Measurements from ENCODE around the gene UXS1.

Gene UXS1

GRCh38 chr2:106099691-106100090 lies 94.4 kb downstream of the UXS1 start:
- Histone ChIP-seq H3K27me3 (ENCODE audit: insufficient read depth, low read length) (no peaks in the 10 kb centered on the region), H3K4ac (ENCODE audit: low read depth, low read length) (no peak overlapping the region), H3K4me1 (ENCODE audit: control insufficient read depth in 1 of 2, insufficient read depth in 2 of 2, low read length in 2 of 2) (no peaks in the 10 kb centered on the region), H3K4me3 (ENCODE audit: low read depth, low read length) (no peak overlapping the region), H4K91ac (ENCODE audit: low read depth, low read length) (no peak overlapping the region), H3K36me3 (ENCODE audit: control insufficient read depth in 1 of 2, insufficient read depth in 2 of 2, low read length in 2 of 2) (peaks cover 27 to 41% of the 10 kb centered on the region in 2 experiments), H3K23ac (ENCODE audit: low read length) (no peak overlapping the region), H3K9ac (ENCODE audit: low read length) (no peak overlapping the region), H3K4me2 (ENCODE audit: low read length) (no peak overlapping the region), H2AFZ (ENCODE audit: insufficient read depth, low read length, poor library complexity) (no peak overlapping the region), H4K12ac (ENCODE audit: low read depth, low read length) (no peak overlapping the region), H2BK5ac (ENCODE audit: low read depth, low read length, poor library complexity) (no peak overlapping the region), H2BK120ac (ENCODE audit: insufficient read depth, low read length, poor library complexity) (no peak overlapping the region), H3K9me3 (ENCODE audit: insufficient read depth, low read depth, low read length) (no peaks in the 10 kb centered on the region), H3K18ac (ENCODE audit: low read length) (no peak overlapping the region), H2BK12ac (ENCODE audit: low read length) (no peak overlapping the region), H3K27ac (ENCODE audit: low read depth, low read length) (no peak overlapping the region), H2AK5ac (ENCODE audit: low read length) (no peak overlapping the region), H3K14ac (ENCODE audit: low read length) (no peak overlapping the region), H4K8ac (ENCODE audit: low read depth, low read length) (no peak overlapping the region), H3K79me1 (ENCODE audit: low read length) (no peaks in the 10 kb centered on the region), H3K79me2 (ENCODE audit: control insufficient read depth, insufficient read depth, low read length, poor library complexity) (no peaks in the 10 kb centered on the region)
- DNase-seq: peak; percentile 80 to 93
- WGBS (ENCODE audit: extremely low coverage, insufficient coverage, insufficient read length): no CpG with 5 or more reads among the region's 5 CpGs

DNA sequence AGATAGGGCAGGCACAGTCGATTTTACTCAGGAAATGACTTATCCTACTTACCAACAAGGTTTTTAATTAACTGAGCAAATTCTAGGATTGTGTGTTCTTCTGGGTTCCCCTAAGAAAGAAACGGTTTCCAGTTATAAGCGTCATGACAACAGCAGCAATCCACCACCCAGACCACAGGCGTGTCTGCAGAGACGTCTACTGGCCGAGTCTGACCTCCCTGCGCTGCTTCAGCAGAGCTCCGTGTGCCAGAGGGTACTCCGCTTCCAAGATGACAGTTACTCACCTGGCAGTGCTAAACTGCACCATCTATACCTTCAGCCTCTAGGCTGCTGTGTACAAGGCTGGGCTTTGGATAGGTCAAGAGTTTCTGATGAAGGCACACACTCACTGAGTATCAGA lies 95.4 kb downstream of the UXS1 start:
- peaks cover 1% of the 10 kb centered on the region for H3K9me3 ChIP-seq (ENCODE audit: insufficient read depth, low read depth, low read length)
- no CpG with 5 or more reads among the region's 9 CpGs for WGBS (ENCODE audit: extremely low coverage, insufficient coverage, insufficient read length)
- H3K79me2 ChIP-seq (ENCODE audit: control insufficient read depth, insufficient read depth, low read length, poor library complexity): no peaks in the 10 kb centered on the region
- H2BK12ac ChIP-seq (ENCODE audit: low read length): no peak overlapping the region
- peaks cover 30 to 47% of the 10 kb centered on the region in 2 experiments for H3K36me3 ChIP-seq (ENCODE audit: control insufficient read depth in 1 of 2, insufficient read depth in 2 of 2, low read length in 2 of 2)
- H4K8ac ChIP-seq (ENCODE audit: low read depth, low read length): no peak overlapping the region
- no peak overlapping the region for H3K18ac ChIP-seq (ENCODE audit: low read length)
- H2AK5ac ChIP-seq (ENCODE audit: low read length): no peak overlapping the region
- no peak overlapping the region for H4K12ac ChIP-seq (ENCODE audit: low read depth, low read length)
- DNase-seq: no peak
- H3K9ac ChIP-seq (ENCODE audit: low read length): no peak overlapping the region
- H3K79me1 ChIP-seq (ENCODE audit: low read length): no peaks in the 10 kb centered on the region
- no peak overlapping the region for H3K14ac ChIP-seq (ENCODE audit: low read length)
- no peak overlapping the region for H3K4me2 ChIP-seq (ENCODE audit: low read length)
- no peak overlapping the region for H2BK120ac ChIP-seq (ENCODE audit: insufficient read depth, low read length, poor library complexity)
- H3K4me1 ChIP-seq (ENCODE audit: control insufficient read depth in 1 of 2, insufficient read depth in 2 of 2, low read length in 2 of 2): no peaks in the 10 kb centered on the region
- no peak overlapping the region for H3K27ac ChIP-seq (ENCODE audit: low read depth, low read length)
- H4K91ac ChIP-seq (ENCODE audit: low read depth, low read length): no peak overlapping the region
- H3K4me3 ChIP-seq (ENCODE audit: low read depth, low read length): no peak overlapping the region
- no peak overlapping the region for H2BK5ac ChIP-seq (ENCODE audit: low read depth, low read length, poor library complexity)
- H3K27me3 ChIP-seq (ENCODE audit: insufficient read depth, low read length): no peaks in the 10 kb centered on the region
- no peak overlapping the region for H3K4ac ChIP-seq (ENCODE audit: low read depth, low read length)
- H3K23ac ChIP-seq (ENCODE audit: low read length): no peak overlapping the region
- no peak overlapping the region for H2AFZ ChIP-seq (ENCODE audit: insufficient read depth, low read length, poor library complexity)

GRCh38 chr2:106098081-106098480 lies 96.0 kb downstream of the UXS1 start:
- H3K79me2 ChIP-seq (ENCODE audit: control insufficient read depth, insufficient read depth, low read length, poor library complexity): no peaks in the 10 kb centered on the region
- H2BK5ac ChIP-seq (ENCODE audit: low read depth, low read length, poor library complexity): no peak overlapping the region
- H4K91ac ChIP-seq (ENCODE audit: low read depth, low read length): no peak overlapping the region
- H3K4ac ChIP-seq (ENCODE audit: low read depth, low read length): no peak overlapping the region
- DNase-seq: no peak
- peaks cover 1% of the 10 kb centered on the region for H3K9me3 ChIP-seq (ENCODE audit: insufficient read depth, low read depth, low read length)
- H3K14ac ChIP-seq (ENCODE audit: low read length): no peak overlapping the region
- H3K79me1 ChIP-seq (ENCODE audit: low read length): no peaks in the 10 kb centered on the region
- H4K8ac ChIP-seq (ENCODE audit: low read depth, low read length): no peak overlapping the region
- H3K18ac ChIP-seq (ENCODE audit: low read length): no peak overlapping the region
- H3K4me1 ChIP-seq (ENCODE audit: control insufficient read depth in 1 of 2, insufficient read depth in 2 of 2, low read length in 2 of 2): no peaks in the 10 kb centered on the region
- H3K27ac ChIP-seq (ENCODE audit: low read depth, low read length): no peak overlapping the region
- H3K23ac ChIP-seq (ENCODE audit: low read length): no peak overlapping the region
- no peak overlapping the region for H2BK12ac ChIP-seq (ENCODE audit: low read length)
- no peaks in the 10 kb centered on the region for H3K27me3 ChIP-seq (ENCODE audit: insufficient read depth, low read length)
- no peak overlapping the region for H4K12ac ChIP-seq (ENCODE audit: low read depth, low read length)
- no peak overlapping the region for H2BK120ac ChIP-seq (ENCODE audit: insufficient read depth, low read length, poor library complexity)
- no peak overlapping the region for H3K9ac ChIP-seq (ENCODE audit: low read length)
- no peak overlapping the region for H3K4me2 ChIP-seq (ENCODE audit: low read length)
- WGBS (ENCODE audit: extremely low coverage, insufficient coverage, insufficient read length): no CpG with 5 or more reads among the region's 3 CpGs
- peaks cover 30 to 47% of the 10 kb centered on the region in 2 experiments for H3K36me3 ChIP-seq (ENCODE audit: control insufficient read depth in 1 of 2, insufficient read depth in 2 of 2, low read length in 2 of 2)
- H2AFZ ChIP-seq (ENCODE audit: insufficient read depth, low read length, poor library complexity): no peak overlapping the region
- no peak overlapping the region for H3K4me3 ChIP-seq (ENCODE audit: low read depth, low read length)
- no peak overlapping the region for H2AK5ac ChIP-seq (ENCODE audit: low read length)

DNA sequence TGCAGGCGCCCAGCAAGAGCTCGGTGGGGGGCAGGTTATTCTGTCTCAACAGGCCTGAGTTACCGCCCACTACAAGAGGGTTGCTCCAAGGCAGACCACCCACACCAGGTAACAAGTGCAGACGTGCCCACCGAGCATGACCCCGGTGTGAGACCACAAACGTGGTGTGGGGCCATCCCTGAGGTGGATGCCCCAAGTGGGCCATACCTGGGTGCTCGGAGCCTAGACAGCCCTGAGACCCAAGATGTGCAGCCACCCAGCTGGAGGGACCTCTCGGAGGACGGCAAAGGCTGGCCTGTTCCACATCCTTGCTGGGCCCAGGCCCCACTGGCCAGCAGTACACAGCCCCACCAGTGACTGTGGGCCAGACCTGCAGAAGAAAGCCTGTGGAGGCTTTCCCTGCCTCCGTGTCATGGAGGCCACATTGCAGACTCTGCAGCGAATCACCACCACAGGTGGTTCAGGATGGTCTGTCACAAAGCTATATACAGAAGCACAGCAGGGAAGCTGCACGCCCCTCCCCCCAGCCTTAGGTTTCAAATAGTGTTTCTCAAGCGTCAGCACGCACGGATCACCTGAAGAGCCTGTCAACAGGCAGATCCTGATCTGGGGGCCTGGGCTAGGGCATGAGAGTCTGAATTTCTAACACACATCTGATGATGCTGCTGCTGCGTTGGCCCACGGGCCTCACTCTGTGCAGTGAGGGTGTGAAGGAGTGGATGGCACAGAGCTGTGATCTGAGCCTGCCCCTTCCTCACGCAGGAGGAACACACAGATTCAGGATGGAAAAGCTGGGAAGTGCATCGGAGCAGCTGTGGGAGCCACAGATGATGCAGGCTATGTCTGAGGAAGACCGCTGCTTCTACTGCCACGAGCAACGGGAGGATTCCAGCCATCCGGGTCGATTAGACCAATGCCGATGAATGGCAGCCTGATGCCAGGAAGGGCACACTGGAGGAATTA lies 96.8 kb downstream of the UXS1 start:
- Histone ChIP-seq H3K27ac (ENCODE audit: low read depth, low read length) (no peak overlapping the region), H3K4me2 (ENCODE audit: low read length) (no peak overlapping the region), H4K91ac (ENCODE audit: low read depth, low read length) (no peak overlapping the region), H3K9ac (ENCODE audit: low read length) (no peak overlapping the region), H2AFZ (ENCODE audit: insufficient read depth, low read length, poor library complexity) (no peak overlapping the region), H2AK5ac (ENCODE audit: low read length) (no peak overlapping the region), H4K8ac (ENCODE audit: low read depth, low read length) (no peak overlapping the region), H3K9me3 (ENCODE audit: insufficient read depth, low read depth, low read length) (peaks cover 1% of the 10 kb centered on the region), H3K4ac (ENCODE audit: low read depth, low read length) (no peak overlapping the region), H3K79me2 (ENCODE audit: control insufficient read depth, insufficient read depth, low read length, poor library complexity) (no peaks in the 10 kb centered on the region), H3K4me1 (ENCODE audit: control insufficient read depth in 1 of 2, insufficient read depth in 2 of 2, low read length in 2 of 2) (no peaks in the 10 kb centered on the region), H2BK12ac (ENCODE audit: low read length) (no peak overlapping the region), H4K12ac (ENCODE audit: low read depth, low read length) (no peak overlapping the region), H3K27me3 (ENCODE audit: insufficient read depth, low read length) (no peaks in the 10 kb centered on the region), H3K79me1 (ENCODE audit: low read length) (no peaks in the 10 kb centered on the region), H2BK5ac (ENCODE audit: low read depth, low read length, poor library complexity) (no peak overlapping the region), H3K4me3 (ENCODE audit: low read depth, low read length) (no peak overlapping the region), H2BK120ac (ENCODE audit: insufficient read depth, low read length, poor library complexity) (no peak overlapping the region), H3K36me3 (ENCODE audit: control insufficient read depth in 1 of 2, insufficient read depth in 2 of 2, low read length in 2 of 2) (peaks cover 30 to 45% of the 10 kb centered on the region in 2 experiments), H3K14ac (ENCODE audit: low read length) (no peak overlapping the region), H3K18ac (ENCODE audit: low read length) (no peak overlapping the region), H3K23ac (ENCODE audit: low read length) (no peak overlapping the region)
- DNase-seq: no peak
- WGBS (ENCODE audit: extremely low coverage, insufficient coverage, insufficient read length): no CpG with 5 or more reads among the region's 26 CpGs
